ENCODE measurements around the gene ATG14. TPM values are rescaled to one million over a fixed set of nuclear protein-coding genes. Genes with fewer than 3 reads are reported as not detected.
"Not testable (repeated sequence)": the region's sequence is repeated elsewhere in the genome, so short reads cannot be mapped to it uniquely, and the experiment has no call there.

The ATG14 gene
- total RNA-seq, 1 donor from 2014 or later: 13.2 TPM

DNA sequence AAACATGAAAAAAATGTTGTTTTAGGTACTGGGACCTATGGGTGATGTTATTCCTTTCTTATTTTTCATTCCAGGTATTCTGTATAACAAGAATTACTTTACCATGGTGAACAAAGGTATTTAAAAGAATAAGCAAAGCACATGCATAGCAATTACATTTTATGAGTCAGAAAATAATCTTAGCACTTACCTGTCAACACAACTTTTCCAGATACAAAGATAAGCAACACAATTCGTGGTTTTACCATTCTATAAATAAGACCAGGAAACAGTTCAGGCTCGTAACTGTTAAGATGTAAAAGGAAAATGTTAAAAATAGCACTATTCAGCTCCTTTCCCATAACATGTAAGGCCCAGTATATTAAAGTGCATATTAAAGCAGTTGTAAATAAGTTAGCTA is 12.3 kb upstream of the ATG14 start:
- intact Hi-C loops (cut with micrococcal nuclease): no loop called here
- Histone ChIP-seq H3K27ac (replicated peaks) (no peak overlapping the region), H3K9me3 (replicated peaks) (no peaks in the 10 kb centered on the region), H3K27me3 (ENCODE audit: low read depth) (no peaks in the 10 kb centered on the region), H3K4me1 (peaks cover 11% of the 10 kb centered on the region), H3K4me3 (no peak overlapping the region), H3K36me3 (no peaks in the 10 kb centered on the region)
- TF ChIP-seq, protein P1, sequence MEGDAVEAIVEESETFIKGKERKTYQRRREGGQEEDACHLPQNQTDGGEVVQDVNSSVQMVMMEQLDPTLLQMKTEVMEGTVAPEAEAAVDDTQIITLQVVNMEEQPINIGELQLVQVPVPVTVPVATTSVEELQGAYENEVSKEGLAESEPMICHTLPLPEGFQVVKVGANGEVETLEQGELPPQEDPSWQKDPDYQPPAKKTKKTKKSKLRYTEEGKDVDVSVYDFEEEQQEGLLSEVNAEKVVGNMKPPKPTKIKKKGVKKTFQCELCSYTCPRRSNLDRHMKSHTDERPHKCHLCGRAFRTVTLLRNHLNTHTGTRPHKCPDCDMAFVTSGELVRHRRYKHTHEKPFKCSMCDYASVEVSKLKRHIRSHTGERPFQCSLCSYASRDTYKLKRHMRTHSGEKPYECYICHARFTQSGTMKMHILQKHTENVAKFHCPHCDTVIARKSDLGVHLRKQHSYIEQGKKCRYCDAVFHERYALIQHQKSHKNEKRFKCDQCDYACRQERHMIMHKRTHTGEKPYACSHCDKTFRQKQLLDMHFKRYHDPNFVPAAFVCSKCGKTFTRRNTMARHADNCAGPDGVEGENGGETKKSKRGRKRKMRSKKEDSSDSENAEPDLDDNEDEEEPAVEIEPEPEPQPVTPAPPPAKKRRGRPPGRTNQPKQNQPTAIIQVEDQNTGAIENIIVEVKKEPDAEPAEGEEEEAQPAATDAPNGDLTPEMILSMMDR (IDR thresholded peaks at IDR 0.05; ENCODE audit: borderline replicate concordance): no peak
- no peak for DNase-seq

DNA sequence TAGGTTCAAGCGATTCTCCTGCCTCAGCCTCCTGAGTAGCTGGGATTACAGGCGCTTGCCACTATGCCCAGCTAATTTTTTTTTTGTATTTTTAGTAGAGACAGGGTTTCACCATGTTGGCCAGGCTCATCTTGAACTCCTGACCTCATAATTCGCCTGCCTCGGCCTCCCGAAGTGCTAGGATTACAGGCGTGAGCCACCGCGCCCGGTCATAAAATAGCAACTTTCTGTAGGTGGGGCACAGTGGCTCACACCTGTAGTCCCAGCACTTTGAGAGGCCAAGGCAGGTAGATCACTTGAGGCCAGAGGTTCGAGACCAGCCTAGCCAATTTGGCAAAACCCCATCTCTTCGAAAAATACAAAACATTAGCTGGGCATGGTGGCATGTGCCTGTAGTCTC is 10.7 kb upstream of the ATG14 start:
- H3K4me3 ChIP-seq; intact Hi-C loops (cut with micrococcal nuclease); H3K36me3 ChIP-seq; DNase-seq; H3K9me3 ChIP-seq (replicated peaks); H3K27me3 ChIP-seq (ENCODE audit: low read depth); H3K27ac ChIP-seq (replicated peaks): not testable (repeated sequence)
- peaks cover 25% of the 10 kb centered on the region for H3K4me1 ChIP-seq

DNA sequence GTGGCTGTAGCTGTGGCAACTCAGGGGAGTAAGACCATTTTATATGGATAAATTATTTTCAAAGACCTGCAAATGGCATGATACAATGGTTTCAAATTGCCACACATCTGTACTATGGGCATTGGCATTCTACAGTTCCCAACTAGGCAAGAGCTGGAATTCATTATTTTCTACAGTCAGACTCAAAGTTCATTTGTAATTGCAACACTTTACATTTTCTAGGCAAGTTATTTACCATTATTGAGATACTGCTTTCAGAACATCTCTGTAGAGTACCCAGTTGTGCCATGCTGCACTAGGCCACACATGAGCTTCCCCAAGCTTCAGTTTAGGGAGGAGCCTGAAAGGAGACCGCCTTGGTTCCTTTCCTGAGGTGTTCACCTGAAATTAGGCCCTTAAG is 8.0 kb upstream of the ATG14 start:
- H3K36me3 ChIP-seq: no peaks in the 10 kb centered on the region
- H3K4me3 ChIP-seq: no peak overlapping the region
- no peaks in the 10 kb centered on the region for H3K27me3 ChIP-seq (ENCODE audit: low read depth)
- no peak for DNase-seq
- TF ChIP-seq, protein P1 (IDR thresholded peaks at IDR 0.05; ENCODE audit: borderline replicate concordance): no peak
- H3K4me1 ChIP-seq: peaks cover 22% of the 10 kb centered on the region
- H3K27ac ChIP-seq (replicated peaks): no peak overlapping the region
- H3K9me3 ChIP-seq (replicated peaks): no peaks in the 10 kb centered on the region
- intact Hi-C loops (cut with micrococcal nuclease): loop anchor here (10.0 kb wide), 1 partner anchor 205 kb away; no protein-coding TSS in a partner anchor

DNA sequence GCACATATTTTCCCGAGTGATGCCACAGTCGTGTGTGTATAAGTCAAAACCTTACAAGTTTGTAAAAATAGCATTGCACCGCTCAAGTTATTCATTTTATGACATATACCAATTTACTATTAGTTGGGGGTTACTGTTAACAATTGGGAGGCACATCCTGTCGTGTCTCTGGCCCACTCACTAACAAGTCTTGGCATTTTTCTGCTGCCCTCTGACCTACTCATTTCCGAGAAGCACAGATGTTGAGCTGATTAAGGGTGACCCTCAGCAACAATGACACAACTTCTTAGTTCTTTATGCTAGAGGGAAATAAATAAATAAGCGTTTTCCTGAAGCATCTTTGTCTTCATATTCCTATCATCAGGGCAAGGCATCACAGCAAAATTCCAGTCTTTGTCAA is 6.8 kb upstream of the ATG14 start:
- intact Hi-C loops (cut with micrococcal nuclease): loop anchor here (10.0 kb wide), 1 partner anchor 204 kb away; no protein-coding TSS in a partner anchor
- no peak for DNase-seq
- Histone ChIP-seq H3K27ac (replicated peaks) (peak overlapping the region; percentile 22), H3K4me1 (peaks cover 14% of the 10 kb centered on the region), H3K9me3 (replicated peaks) (no peaks in the 10 kb centered on the region), H3K4me3 (no peak overlapping the region), H3K27me3 (ENCODE audit: low read depth) (no peaks in the 10 kb centered on the region), H3K36me3 (no peaks in the 10 kb centered on the region)
- TF ChIP-seq, protein P1 (IDR thresholded peaks at IDR 0.05; ENCODE audit: borderline replicate concordance): no peak

DNA sequence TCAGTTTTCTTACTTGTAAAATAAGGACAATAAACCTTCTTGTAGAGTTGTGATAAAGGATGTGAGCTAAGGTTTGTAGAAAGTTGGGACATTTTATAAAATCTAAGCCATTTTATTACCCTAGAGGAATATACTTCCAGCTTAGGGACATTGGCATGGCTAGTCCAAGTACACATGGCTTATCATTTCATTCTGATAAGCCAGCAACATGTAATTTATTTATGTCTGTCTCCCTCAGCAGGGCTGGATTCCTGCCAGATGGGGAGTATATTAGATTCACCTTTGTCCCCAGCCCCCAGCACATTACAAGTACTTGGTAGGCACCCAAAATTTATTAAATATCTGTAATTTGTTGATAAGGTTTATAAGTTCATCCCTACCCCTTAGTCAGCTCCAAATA is 6.3 kb upstream of the ATG14 start:
- Histone ChIP-seq H3K4me1 (peaks cover 14% of the 10 kb centered on the region), H3K27me3 (ENCODE audit: low read depth) (no peaks in the 10 kb centered on the region), H3K9me3 (replicated peaks) (no peaks in the 10 kb centered on the region), H3K36me3 (no peaks in the 10 kb centered on the region), H3K27ac (replicated peaks) (peak overlapping the region; percentile 22), H3K4me3 (no peak overlapping the region)
- intact Hi-C loops (cut with micrococcal nuclease): loop anchor here (10.0 kb wide), 1 partner anchor 203 kb away; no protein-coding TSS in a partner anchor
- no peak for DNase-seq
- TF ChIP-seq, protein P1 (IDR thresholded peaks at IDR 0.05; ENCODE audit: borderline replicate concordance): no peak

DNA sequence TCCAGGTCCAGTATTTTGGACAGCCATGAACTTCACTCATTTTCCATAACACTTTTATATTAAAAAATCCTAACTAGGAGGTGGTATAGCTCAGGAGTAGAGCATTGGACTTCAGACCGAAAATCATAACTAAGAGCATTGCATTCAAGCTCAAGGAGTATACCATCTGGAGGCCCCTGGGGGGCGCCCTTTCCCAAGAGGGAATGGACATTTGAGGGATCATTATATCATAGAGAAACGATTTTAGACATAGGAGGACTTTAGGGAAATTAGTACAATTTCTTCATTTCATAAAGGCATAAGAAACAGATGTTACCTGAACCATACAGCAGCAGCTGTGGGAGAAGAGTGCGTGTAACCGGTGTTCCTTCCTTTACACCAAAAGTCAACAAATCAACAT is 5.2 kb upstream of the ATG14 start:
- intact Hi-C loops (cut with micrococcal nuclease): loop anchor here (10.0 kb wide), 1 partner anchor 202 kb away; no protein-coding TSS in a partner anchor
- no peak for DNase-seq
- no peak overlapping the region for H3K4me3 ChIP-seq
- TF ChIP-seq, protein P1 (IDR thresholded peaks at IDR 0.05; ENCODE audit: borderline replicate concordance): no peak
- no peaks in the 10 kb centered on the region for H3K36me3 ChIP-seq
- no peaks in the 10 kb centered on the region for H3K27me3 ChIP-seq (ENCODE audit: low read depth)
- H3K9me3 ChIP-seq (replicated peaks): no peaks in the 10 kb centered on the region
- H3K27ac ChIP-seq (replicated peaks): no peak overlapping the region
- H3K4me1 ChIP-seq: peaks cover 23% of the 10 kb centered on the region
